K562 (cell line): Measurements from ENCODE around the gene CUL9. TPM values are rescaled to one million over a fixed set of nuclear protein-coding genes. Genes with fewer than 3 reads are reported as not detected.

ENCODE experiments used
- ATF7 ChIP-seq: fragments of 450-650 bp; IDR thresholded peaks from 2 replicates; pipeline ENCODE4 v1.7.1; 2014; ENCODE audit warnings: mild to moderate bottlenecking, moderate library complexity
- HLTF ChIP-seq: fragments of 450-650 bp; IDR thresholded peaks from 2 replicates; pipeline ENCODE4 v1.6.1; 2016
- IRF2 ChIP-seq: sonication (generic); formaldehyde crosslinking; IDR thresholded peaks from 2 replicates; pipeline ENCODE4 v1.8.1; 2022; ENCODE audit warnings: mild to moderate bottlenecking, missing genetic modification reagents
- KLF13 ChIP-seq: fragments of 450-650 bp; IDR thresholded peaks from 2 replicates; pipeline ENCODE4 v1.6.1; 2016; ENCODE audit warnings: missing genetic modification characterization, low read depth, mild to moderate bottlenecking, missing compliant biosample characterization, moderate library complexity, borderline replicate concordance
- LCOR ChIP-seq: sonication (generic); formaldehyde crosslinking; IDR thresholded peaks from 2 replicates; pipeline ENCODE4 v1.8.0; 2022; ENCODE audit warnings: mild to moderate bottlenecking, missing genetic modification reagents
- MCM3 ChIP-seq: fragments of 450-650 bp; IDR thresholded peaks from 2 replicates; pipeline ENCODE4 v1.6.1; 2016
- MYC ChIP-seq, 2 experiments: fragments of 250-450 bp in 1 of 2; sonication (Bioruptor Pico) in 1 of 2; IDR thresholded peaks; 2 replicates each; pipeline versions ENCODE4 v1.5.1 to v1.6.1; 2012 to 2021; ENCODE audit warnings: low read depth in 2 of 2, borderline replicate concordance in 1 of 2, improper control_type of control experiment in 1 of 2, low read length in 1 of 2, mild to moderate bottlenecking in 1 of 2, moderate library complexity in 1 of 2
- PTBP1 ChIP-seq: fragments of 200-400 bp; formaldehyde crosslinking; IDR thresholded peaks from 2 replicates; pipeline ENCODE4 v1.6.1; 2017; ENCODE audit warnings: low read depth, low read length
- SAFB ChIP-seq: fragments of 200-400 bp; formaldehyde crosslinking; IDR thresholded peaks from 2 replicates; pipeline ENCODE4 v1.6.1; 2017; ENCODE audit warnings: low read depth, low read length, borderline replicate concordance
- TARDBP ChIP-seq: fragments of 450-650 bp; IDR thresholded peaks from 2 replicates; pipeline ENCODE4 v1.6.1; 2016
- TBL1XR1 ChIP-seq, 2 experiments: IDR thresholded peaks; 2 replicates each; pipeline ENCODE4 v1.6.1; 2012; ENCODE audit warnings: improper control_type of control experiment in 2 of 2, low read length in 2 of 2, mild to moderate bottlenecking in 1 of 2
- XRCC3 ChIP-seq: fragments of 450-650 bp; IDR thresholded peaks from 2 replicates; pipeline ENCODE4 v1.6.1; 2017; ENCODE audit warnings: mild to moderate bottlenecking, moderate library complexity
- ZNF384 ChIP-seq: IDR thresholded peaks from 2 replicates; pipeline ENCODE4 v1.6.1; 2012; ENCODE audit warnings: low read depth, low read length, improper control_type of control experiment
- polyA plus RNA-seq, 8 experiments: library from polyadenylated mRNA; depleted of rRNA in 4 of 8; stranded (reverse) in 5 of 8; unstranded in 3 of 8; fragments of >200 nt; fragmentation: Nextera tagmentation in 2 of 8; fragmentation: Illumina TruSeq in 1 of 8; extraction: Ambion mirVana in 2 of 8; extraction: Trizol in 1 of 8; gene quantifications; 2 replicates each; pipeline versions ENCODE4 v1.2.1 to v1.2.3, GENCODE V29; 2011 to 2014; ENCODE audit warnings: inconsistent platforms in 1 of 8, missing spikeins in 1 of 8
- total RNA-seq, 7 experiments: library from RNA; depleted of rRNA in 6 of 7; stranded (reverse); fragments of >200 nt in 6 of 7; fragmentation: Illumina TruSeq in 2 of 7; extraction: Trizol in 2 of 7; gene quantifications; 2 replicates each; pipeline versions ENCODE4 v1.2.1 to v1.2.3, GENCODE V29; 2011 to 2021; ENCODE audit warnings: low replicate concordance in 1 of 7
- TF ChIP-seq, protein P1 (sequence below): sonication (generic); formaldehyde crosslinking; IDR thresholded peaks from 2 replicates; pipeline ENCODE4 v1.4.0; 2020; ENCODE audit warnings: mild to moderate bottlenecking, missing genetic modification reagents
- TF ChIP-seq, protein P2 (sequence below), 2 experiments: IDR thresholded peaks; 2 replicates each; pipeline ENCODE4 v1.6.1; 2011; ENCODE audit warnings: borderline replicate concordance in 1 of 2, control low read depth in 1 of 2, low read depth in 1 of 2, low read length in 1 of 2, mild to moderate bottlenecking in 1 of 2, mixed read lengths in 1 of 2, moderate library complexity in 1 of 2; ENCODE audit not compliant: insufficient read depth in 1 of 2, insufficient read length in 1 of 2, poor library complexity in 1 of 2, severe bottlenecking in 1 of 2; ENCODE audit errors: extremely low read depth in 1 of 2
- TF ChIP-seq, protein P3 (sequence below): fragments of 250-450 bp; sonication (Bioruptor Pico); IDR thresholded peaks from 2 replicates; pipeline ENCODE4 v1.8.0; 2022; ENCODE audit warnings: moderate library complexity, mild to moderate bottlenecking, inconsistent platforms
- TF ChIP-seq, protein P4 (sequence below): fragments of 250-450 bp; sonication (Bioruptor Pico); IDR thresholded peaks from 2 replicates; pipeline ENCODE4 v1.5.0; 2022; ENCODE audit warnings: mild to moderate bottlenecking

Gene CUL9
- total and polyA plus RNA-seq, 9 of the 15 experiments (the other 6 are each of a cell fraction or from before 2014, with no cell fraction given) = 0.50 to 20.7 (median 6.6) TPM

DNA sequence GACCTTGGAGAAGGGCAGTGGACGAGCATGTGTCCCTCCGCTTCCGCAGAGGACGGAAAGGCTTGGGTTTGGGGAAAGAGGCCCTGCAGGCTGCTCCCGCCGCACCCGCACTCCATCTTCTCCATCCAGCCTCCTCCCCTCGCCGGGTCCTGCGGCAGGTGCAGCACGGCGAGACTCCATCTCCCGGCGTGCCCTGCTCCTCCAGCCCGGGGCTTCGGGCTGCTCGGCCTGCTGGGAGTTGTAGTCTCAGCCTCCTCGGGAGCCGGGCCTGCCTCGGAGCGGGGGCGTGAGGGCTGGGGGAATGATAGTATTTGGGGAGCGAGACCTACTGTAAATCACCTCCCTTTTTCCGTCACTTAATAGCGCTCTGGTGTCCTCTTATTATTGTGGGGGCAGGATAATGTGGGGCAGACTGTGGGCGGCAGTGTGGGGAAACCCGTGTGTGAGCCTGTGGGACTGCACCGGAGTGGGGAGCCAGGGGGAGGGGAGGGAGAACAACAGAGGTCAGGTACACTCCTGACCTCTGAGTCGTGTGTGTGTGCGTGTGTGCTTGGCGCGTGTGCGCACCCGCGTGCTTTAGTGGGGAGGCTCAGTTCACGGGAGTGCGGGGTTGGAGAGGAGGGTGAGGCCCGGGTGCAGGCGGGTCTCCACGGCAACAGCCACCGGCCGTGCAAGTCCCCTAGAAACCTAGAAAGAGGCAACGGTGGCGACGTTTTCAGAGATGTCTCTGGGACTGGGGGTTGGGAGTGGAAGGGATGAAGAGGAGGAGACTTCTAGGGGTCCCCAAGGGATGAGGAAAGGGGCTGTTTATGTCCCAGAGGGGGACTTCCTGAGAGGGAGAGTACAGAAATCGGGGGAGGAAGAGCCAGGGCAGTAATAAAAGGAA lies 65.4 kb downstream of the CUL9 start (continued):
- TF ChIP-seq TBL1XR1 (IDR thresholded peaks at IDR 0.05; ENCODE audit: low read length in 2 of 2) = no peak
- no peak for TF ChIP-seq HLTF
- TF ChIP-seq MYC (IDR thresholded peaks at IDR 0.05; ENCODE audit: low read depth, low read length) = peak; percentile 54; the same call in 1 of the 2 replicates
- TF ChIP-seq MYC (CRISPR knock-in tag; IDR thresholded peaks at IDR 0.05; ENCODE audit: borderline replicate concordance, low read depth) = no peak
- no peak for TF ChIP-seq MCM3
- 0 out of 2 replicates have a peak, but pooled peaks have one; percentile 28 for TF ChIP-seq SAFB
- TF ChIP-seq KLF13 (tag) = no peak
- no peak for TF ChIP-seq ZNF384
- no peak for TF ChIP-seq TARDBP
- no peak for TF ChIP-seq IRF2 (CRISPR knock-in tag)
- TF ChIP-seq ATF7 = no peak
- TF ChIP-seq, protein P1, sequence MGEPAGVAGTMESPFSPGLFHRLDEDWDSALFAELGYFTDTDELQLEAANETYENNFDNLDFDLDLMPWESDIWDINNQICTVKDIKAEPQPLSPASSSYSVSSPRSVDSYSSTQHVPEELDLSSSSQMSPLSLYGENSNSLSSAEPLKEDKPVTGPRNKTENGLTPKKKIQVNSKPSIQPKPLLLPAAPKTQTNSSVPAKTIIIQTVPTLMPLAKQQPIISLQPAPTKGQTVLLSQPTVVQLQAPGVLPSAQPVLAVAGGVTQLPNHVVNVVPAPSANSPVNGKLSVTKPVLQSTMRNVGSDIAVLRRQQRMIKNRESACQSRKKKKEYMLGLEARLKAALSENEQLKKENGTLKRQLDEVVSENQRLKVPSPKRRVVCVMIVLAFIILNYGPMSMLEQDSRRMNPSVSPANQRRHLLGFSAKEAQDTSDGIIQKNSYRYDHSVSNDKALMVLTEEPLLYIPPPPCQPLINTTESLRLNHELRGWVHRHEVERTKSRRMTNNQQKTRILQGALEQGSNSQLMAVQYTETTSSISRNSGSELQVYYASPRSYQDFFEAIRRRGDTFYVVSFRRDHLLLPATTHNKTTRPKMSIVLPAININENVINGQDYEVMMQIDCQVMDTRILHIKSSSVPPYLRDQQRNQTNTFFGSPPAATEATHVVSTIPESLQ (CRISPR knock-in tag) = no peak
- no peak for TF ChIP-seq PTBP1
- TF ChIP-seq, protein P2, sequence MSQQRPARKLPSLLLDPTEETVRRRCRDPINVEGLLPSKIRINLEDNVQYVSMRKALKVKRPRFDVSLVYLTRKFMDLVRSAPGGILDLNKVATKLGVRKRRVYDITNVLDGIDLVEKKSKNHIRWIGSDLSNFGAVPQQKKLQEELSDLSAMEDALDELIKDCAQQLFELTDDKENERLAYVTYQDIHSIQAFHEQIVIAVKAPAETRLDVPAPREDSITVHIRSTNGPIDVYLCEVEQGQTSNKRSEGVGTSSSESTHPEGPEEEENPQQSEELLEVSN (IDR thresholded peaks at IDR 0.05; ENCODE audit: borderline replicate concordance in 1 of 2, extremely low read depth in 1 of 2, insufficient read depth in 1 of 2, insufficient read length in 1 of 2, low read depth in 1 of 2, low read length in 1 of 2, poor library complexity in 1 of 2, severe bottlenecking in 1 of 2) = no peak
- TF ChIP-seq LCOR (CRISPR knock-in tag) = peak; percentile 83
- TF ChIP-seq, protein P3, sequence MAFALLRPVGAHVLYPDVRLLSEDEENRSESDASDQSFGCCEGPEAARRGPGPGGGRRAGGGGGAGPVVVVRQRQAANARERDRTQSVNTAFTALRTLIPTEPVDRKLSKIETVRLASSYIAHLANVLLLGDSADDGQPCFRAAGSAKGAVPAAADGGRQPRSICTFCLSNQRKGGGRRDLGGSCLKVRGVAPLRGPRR = no peak
- TF ChIP-seq, protein P4, sequence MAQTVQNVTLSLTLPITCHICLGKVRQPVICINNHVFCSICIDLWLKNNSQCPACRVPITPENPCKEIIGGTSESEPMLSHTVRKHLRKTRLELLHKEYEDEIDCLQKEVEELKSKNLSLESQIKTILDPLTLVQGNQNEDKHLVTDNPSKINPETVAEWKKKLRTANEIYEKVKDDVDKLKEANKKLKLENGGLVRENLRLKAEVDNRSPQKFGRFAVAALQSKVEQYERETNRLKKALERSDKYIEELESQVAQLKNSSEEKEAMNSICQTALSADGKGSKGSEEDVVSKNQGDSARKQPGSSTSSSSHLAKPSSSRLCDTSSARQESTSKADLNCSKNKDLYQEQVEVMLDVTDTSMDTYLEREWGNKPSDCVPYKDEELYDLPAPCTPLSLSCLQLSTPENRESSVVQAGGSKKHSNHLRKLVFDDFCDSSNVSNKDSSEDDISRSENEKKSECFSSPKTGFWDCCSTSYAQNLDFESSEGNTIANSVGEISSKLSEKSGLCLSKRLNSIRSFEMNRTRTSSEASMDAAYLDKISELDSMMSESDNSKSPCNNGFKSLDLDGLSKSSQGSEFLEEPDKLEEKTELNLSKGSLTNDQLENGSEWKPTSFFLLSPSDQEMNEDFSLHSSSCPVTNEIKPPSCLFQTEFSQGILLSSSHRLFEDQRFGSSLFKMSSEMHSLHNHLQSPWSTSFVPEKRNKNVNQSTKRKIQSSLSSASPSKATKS (CRISPR knock-in tag) = no peak
- TF ChIP-seq XRCC3 = no peak
